Panc1 (cell line): Measurements from ENCODE around the gene SCAP. TPM values are rescaled to one million over a fixed set of nuclear protein-coding genes. Genes with fewer than 3 reads are reported as not detected.

Experiments used
- ATAC-seq: fragments of 200-7000 bp; cut with Tn5 transposase; 2 replicates; pipeline ENCODE4 v1.9.1; 2020; ENCODE audit warnings: mild to moderate bottlenecking, moderate library complexity
- BruUV-seq: library from RNA; stranded (reverse); fragments of 400-500 nt; replicated peaks from 2 replicates; lab custom pipeline; 2021; lab: Mats Ljungman, UMichigan
- CTCF ChIA-PET: fragments of 300-600 bp; sonication (Branson Sonifier 250); formaldehyde crosslinking; loops from one replicate; lab custom pipeline; 2022; ENCODE audit warnings: antibody characterized with exemption; lab: Charles Lee
- POLR2A ChIA-PET: fragments of 300-600 bp; sonication (Branson Sonifier 250); formaldehyde crosslinking; loops from one replicate; lab custom pipeline; 2022; ENCODE audit warnings: antibody characterized with exemption; lab: Charles Lee
- DNase-seq: peaks from one replicate; pipeline ENCODE4 v3.0.0-alpha.2; 2010; ENCODE audit warnings: low read depth, low spot score
- H3K27ac ChIP-seq: 2 replicates; pipeline ENCODE4 v1.5.1; 2011; ENCODE audit warnings: mild to moderate bottlenecking, low read length, inconsistent platforms
- H3K27me3 ChIP-seq: fragments of 200-500 bp; sonication (Bioruptor generic); 2 replicates; pipeline ENCODE4 v1.6.0; 2014; ENCODE audit warnings: low read length, inconsistent platforms; ENCODE audit not compliant: control insufficient read depth, insufficient read depth
- H3K36me3 ChIP-seq: fragments of 200-500 bp; sonication (Bioruptor generic); 2 replicates; pipeline ENCODE4 v1.5.1; 2014; ENCODE audit warnings: inconsistent platforms, mild to moderate bottlenecking, low read length, moderate library complexity; ENCODE audit not compliant: control insufficient read depth, insufficient read depth
- H3K4me1 ChIP-seq: 2 replicates; pipeline ENCODE4 v1.5.1; 2011; ENCODE audit warnings: inconsistent platforms, mild to moderate bottlenecking, low read length, moderate library complexity; ENCODE audit not compliant: control insufficient read depth, insufficient read depth
- H3K4me3 ChIP-seq, 2 experiments: 2 replicates each; pipeline ENCODE4 v1.5.1; 2011 to 2012; ENCODE audit warnings: low read depth in 2 of 2, low read length in 2 of 2, mild to moderate bottlenecking in 2 of 2, inconsistent platforms in 1 of 2, moderate library complexity in 1 of 2
- H3K9me3 ChIP-seq: fragments of 200-500 bp; sonication (Bioruptor generic); 2 replicates; pipeline ENCODE4 v1.5.1; 2014; ENCODE audit warnings: low read depth, mild to moderate bottlenecking, inconsistent platforms, low read length, moderate library complexity; ENCODE audit not compliant: control insufficient read depth, insufficient read depth
- CTCF ChIP-seq: fragments of 450-650 bp; IDR thresholded peaks from 2 replicates; pipeline ENCODE4 v1.5.1; 2017; ENCODE audit warnings: mild to moderate bottlenecking
- POLR2AphosphoS5 ChIP-seq: IDR thresholded peaks from 2 replicates; pipeline ENCODE4 v1.6.1; 2012; ENCODE audit warnings: mild to moderate bottlenecking, low read depth, low read length, moderate library complexity
- REST ChIP-seq, 2 experiments: IDR thresholded peaks; 2 replicates each; pipeline ENCODE4 v1.6.1; 2011 to 2012; ENCODE audit warnings: low read depth in 2 of 2, control low read depth in 1 of 2, low read length in 1 of 2, mild to moderate bottlenecking in 1 of 2, moderate library complexity in 1 of 2; ENCODE audit not compliant: insufficient read depth in 1 of 2
- SIN3A ChIP-seq: IDR thresholded peaks from 2 replicates; pipeline ENCODE4 v1.6.1; 2012; ENCODE audit warnings: low read depth, mild to moderate bottlenecking, low read length, moderate library complexity, borderline replicate concordance; ENCODE audit not compliant: insufficient read depth
- TCF7L2 ChIP-seq: IDR thresholded peaks from 2 replicates; pipeline ENCODE4 v1.6.1; 2011; ENCODE audit warnings: mild to moderate bottlenecking, low read depth, low read length, inconsistent platforms
- in situ Hi-C: cut with HindIII; loops from 2 replicates; pipeline ENCODE4 v1.10.0; 2016; ENCODE audit warnings: low sequenced_read_pairs, low pct_unique_long_range_greater_than_20kb
- intact Hi-C: fragments of 100-400 bp; cut with micrococcal nuclease; formaldehyde crosslinking; loops from one replicate; pipeline ENCODE4 v1.10.0; 2022; ENCODE audit not compliant: unreplicated experiment
- total RNA-seq: library from RNA; stranded (reverse); gene quantifications from one replicate; pipeline ENCODE4 v1.2.1, GENCODE V29; 2021; ENCODE audit not compliant: unreplicated experiment

Gene SCAP
- total RNA-seq, 1 experiment from 2014 or later, result 49.7 TPM

- ATAC-seq, result no peak
- peaks cover 5% of the 10 kb centered on the region; the same call in 1 of the 2 replicates for H3K4me1 ChIP-seq
- no peaks in the 10 kb centered on the region for H3K9me3 ChIP-seq
- H3K27me3 ChIP-seq, result no peaks in the 10 kb centered on the region
- no peak overlapping the region for H3K27ac ChIP-seq
- intact Hi-C loops (no loop called here), in situ Hi-C loops (no loop called here)
- DNase-seq, result no peak
- TF ChIP-seq TCF7L2, result no peak
- TF ChIP-seq POLR2AphosphoS5, result no peak
- H3K4me3 ChIP-seq, result no peak overlapping the region
- POLR2A ChIA-PET, result no interaction called here
- CTCF ChIA-PET, result no interaction called here
- no peaks in the 10 kb centered on the region for H3K36me3 ChIP-seq
- TSS peak; percentile 42 for BruUV-seq
These were observed 77.5 kb downstream of the SCAP start for GRCh38 chr3:47398228-47398627.

- ATAC-seq (no peak), DNase-seq (no peak)
- in situ Hi-C loops, result no loop called here
- TF ChIP-seq POLR2AphosphoS5, result no peak
- no peak for TF ChIP-seq SIN3A
- no peak for TF ChIP-seq CTCF
- TF ChIP-seq REST (IDR thresholded peaks at IDR 0.05; ENCODE audit: insufficient read depth in 1 of 2, low read depth in 2 of 2, low read length in 1 of 2), result no peak
- TF ChIP-seq TCF7L2, result no peak
- ChIA-PET CTCF (no interaction called here), POLR2A (no interaction called here)
- Histone ChIP-seq H3K4me3 (no peak overlapping the region), H3K27ac (no peak overlapping the region), H3K4me1 (peaks cover 5% of the 10 kb centered on the region; the same call in 1 of the 2 replicates), H3K9me3 (no peaks in the 10 kb centered on the region), H3K27me3 (no peaks in the 10 kb centered on the region), H3K36me3 (no peaks in the 10 kb centered on the region)
- BruUV-seq, result no TSS peak
- intact Hi-C loops, result no loop called here
These were observed 80.9 kb downstream of the SCAP start for GRCh38 chr3:47394881-47395280.

GRCh38 chr3:47394140-47394870 is 81.4 kb downstream of the SCAP start:
- BruUV-seq, result no TSS peak
- H3K4me1 ChIP-seq, result peaks cover 5% of the 10 kb centered on the region; the same call in 1 of the 2 replicates
- H3K4me3 ChIP-seq, result no peak overlapping the region
- CTCF ChIA-PET, result no interaction called here
- TF ChIP-seq POLR2AphosphoS5 (no peak), SIN3A (no peak), TCF7L2 (no peak), REST (IDR thresholded peaks at IDR 0.05; ENCODE audit: insufficient read depth in 1 of 2, low read depth in 2 of 2, low read length in 1 of 2) (no peak), CTCF (no peak)
- H3K36me3 ChIP-seq, result no peaks in the 10 kb centered on the region
- in situ Hi-C loops, result no loop called here
- POLR2A ChIA-PET, result no interaction called here
- H3K9me3 ChIP-seq, result no peaks in the 10 kb centered on the region
- ATAC-seq (no peak), DNase-seq (no peak)
- no peaks in the 10 kb centered on the region for H3K27me3 ChIP-seq
- H3K27ac ChIP-seq, result no peak overlapping the region
- intact Hi-C loops, result no loop called here
